IMR-90 (cell line): Measurements from ENCODE around the gene TMEM161A. TPM values are rescaled to one million over a fixed set of nuclear protein-coding genes. Genes with fewer than 3 reads are reported as not detected.

Source experiments
- ATAC-seq: fragments of 200-7000 bp; cut with Tn5 transposase; 2 replicates; pipeline ENCODE4 v1.9.1; 2020; ENCODE audit warnings: low read depth, mild to moderate bottlenecking, moderate library complexity
- BruUV-seq: library from RNA; stranded (reverse); fragments of 400-500 nt; replicated peaks from 2 replicates; lab custom pipeline; 2021; lab: Mats Ljungman, UMichigan
- CTCF ChIA-PET: fragments of 300-600 bp; formaldehyde crosslinking; extraction: SDS; loops from one replicate; lab custom pipeline; 2021; ENCODE audit warnings: antibody characterized with exemption; lab: Yijun Ruan, JAX
- POLR2A ChIA-PET: fragments of 300-600 bp; sonication (Branson Sonifier 250); formaldehyde crosslinking; loops from one replicate; lab custom pipeline; 2022; ENCODE audit warnings: antibody characterized with exemption; ENCODE audit not compliant: unreplicated experiment; lab: Charles Lee
- DNase-seq: peaks from one replicate; pipeline ENCODE4 v3.0.0; 2013
- H2AFZ ChIP-seq: replicated peaks from 2 replicates; pipeline ENCODE3; 2013; ENCODE audit warnings: low read length, mild to moderate bottlenecking; ENCODE audit not compliant: poor library complexity
- H2AK5ac ChIP-seq: 2 replicates; pipeline ENCODE4 v1.6.1; 2013; ENCODE audit warnings: low read depth, low read length, inconsistent platforms
- H2AK9ac ChIP-seq: replicated peaks from 2 replicates; pipeline ENCODE3; 2013; ENCODE audit warnings: mild to moderate bottlenecking, low read depth, low read length, moderate library complexity; ENCODE audit not compliant: poor library complexity
- H2BK120ac ChIP-seq: 2 replicates; pipeline ENCODE4 v1.6.1; 2013; ENCODE audit warnings: low read depth, low read length, inconsistent platforms
- H2BK15ac ChIP-seq: 3 replicates; pipeline ENCODE4 v1.6.1; 2013; ENCODE audit warnings: low read depth, low read length, inconsistent platforms
- H2BK20ac ChIP-seq: 2 replicates; pipeline ENCODE4 v1.6.1; 2013; ENCODE audit warnings: low read depth, mild to moderate bottlenecking, inconsistent platforms, low read length, moderate library complexity
- H2BK5ac ChIP-seq: 2 replicates; pipeline ENCODE4 v1.6.1; 2013; ENCODE audit warnings: mild to moderate bottlenecking, low read depth, low read length, inconsistent platforms; ENCODE audit not compliant: poor library complexity, severe bottlenecking
- H3K14ac ChIP-seq: replicated peaks from 2 replicates; pipeline ENCODE4 v1.6.1; 2013; ENCODE audit warnings: low read depth, low read length, inconsistent platforms
- H3K18ac ChIP-seq: 2 replicates; pipeline ENCODE4 v1.6.1; 2013; ENCODE audit warnings: low read depth, low read length, control low read depth
- H3K23ac ChIP-seq: 2 replicates; pipeline ENCODE4 v1.6.1; 2013; ENCODE audit warnings: low read depth, low read length, inconsistent platforms
- H3K27ac ChIP-seq: 2 replicates; pipeline ENCODE4 v1.5.1; 2013; ENCODE audit warnings: mild to moderate bottlenecking, control low read depth, low read length; ENCODE audit not compliant: insufficient read depth
- H3K27me3 ChIP-seq: 2 replicates; pipeline ENCODE4 v1.6.1; 2013; ENCODE audit warnings: low read length; ENCODE audit not compliant: control insufficient read depth, insufficient read depth
- H3K36me3 ChIP-seq: 2 replicates; pipeline ENCODE4 v1.6.1; 2013; ENCODE audit warnings: low read length, mixed read lengths; ENCODE audit not compliant: control insufficient read depth, insufficient read depth
- H3K4ac ChIP-seq: 2 replicates; pipeline ENCODE4 v1.6.1; 2013; ENCODE audit warnings: low read depth, low read length, inconsistent platforms
- H3K4me1 ChIP-seq: 2 replicates; pipeline ENCODE4 v1.6.1; 2013; ENCODE audit warnings: low read length, mixed read lengths; ENCODE audit not compliant: control insufficient read depth, insufficient read depth
- H3K4me2 ChIP-seq: 2 replicates; pipeline ENCODE4 v1.6.1; 2013; ENCODE audit warnings: low read depth, mild to moderate bottlenecking, control low read depth, low read length, moderate library complexity
- H3K4me3 ChIP-seq: 2 replicates; pipeline ENCODE4 v1.5.1; 2013; ENCODE audit warnings: low read depth, mild to moderate bottlenecking, control low read depth, low read length, moderate library complexity; ENCODE audit not compliant: insufficient read depth
- H3K56ac ChIP-seq: 2 replicates; pipeline ENCODE4 v1.6.1; 2013; ENCODE audit warnings: low read length, inconsistent platforms; ENCODE audit not compliant: insufficient read depth; ENCODE audit errors: extremely low read depth
- H3K79me1 ChIP-seq, 2 experiments: 2 replicates each; pipeline ENCODE4 v1.6.1; 2013; ENCODE audit warnings: low read length in 2 of 2, inconsistent platforms in 1 of 2, low read depth in 1 of 2
- H3K9ac ChIP-seq: 2 replicates; pipeline ENCODE4 v1.6.1; 2013; ENCODE audit warnings: low read depth, low read length, control low read depth
- H3K9me1 ChIP-seq: 2 replicates; pipeline ENCODE4 v1.6.1; 2013; ENCODE audit warnings: low read length, inconsistent platforms; ENCODE audit not compliant: insufficient read depth
- H3K9me3 ChIP-seq: 2 replicates; pipeline ENCODE4 v1.6.1; 2013; ENCODE audit warnings: low read length; ENCODE audit not compliant: control insufficient read depth, insufficient read depth
- H4K20me1 ChIP-seq: 2 replicates; pipeline ENCODE4 v1.6.1; 2013; ENCODE audit warnings: low read length, inconsistent platforms; ENCODE audit not compliant: insufficient read depth
- H4K5ac ChIP-seq: 2 replicates; pipeline ENCODE4 v1.6.1; 2013; ENCODE audit warnings: mild to moderate bottlenecking, low read depth, low read length, control low read depth
- H4K8ac ChIP-seq, 2 experiments: 2 replicates each; pipeline ENCODE4 v1.6.1; 2013; ENCODE audit warnings: low read depth in 2 of 2, low read length in 2 of 2, control low read depth in 1 of 2, inconsistent platforms in 1 of 2
- H4K91ac ChIP-seq: 2 replicates; pipeline ENCODE4 v1.6.1; 2013; ENCODE audit warnings: low read depth, low read length, inconsistent platforms; ENCODE audit not compliant: insufficient read depth
- BHLHE40 ChIP-seq: fragments of 150-350 bp; IDR thresholded peaks from 2 replicates; pipeline ENCODE4 v1.6.1; 2016; ENCODE audit warnings: mild to moderate bottlenecking, low read depth, low read length
- CEBPB ChIP-seq: IDR thresholded peaks from 2 replicates; pipeline ENCODE4 v1.6.1; 2012; ENCODE audit warnings: low read depth, low read length, improper control_type of control experiment
- CHD1 ChIP-seq: IDR thresholded peaks from 2 replicates; pipeline ENCODE4 v1.6.1; 2012; ENCODE audit warnings: low read depth, low read length, improper control_type of control experiment
- ELK1 ChIP-seq: fragments of 150-350 bp; IDR thresholded peaks from 2 replicates; pipeline ENCODE4 v1.6.1; 2016; ENCODE audit warnings: low read depth, mild to moderate bottlenecking, low read length, moderate library complexity, borderline replicate concordance
- MAFK ChIP-seq: IDR thresholded peaks from 2 replicates; pipeline ENCODE4 v1.6.1; 2012; ENCODE audit warnings: low read depth, low read length, improper control_type of control experiment
- MAZ ChIP-seq: IDR thresholded peaks from 2 replicates; pipeline ENCODE4 v1.6.1; 2012; ENCODE audit warnings: low read depth, mild to moderate bottlenecking, low read length, improper control_type of control experiment, moderate library complexity, borderline replicate concordance
- MXI1 ChIP-seq: IDR thresholded peaks from 2 replicates; pipeline ENCODE4 v1.6.1; 2012; ENCODE audit warnings: low read depth, mild to moderate bottlenecking, low read length, moderate library complexity, borderline replicate concordance
- NFE2L2 ChIP-seq: fragments of 150-350 bp; IDR thresholded peaks from 2 replicates; pipeline ENCODE4 v1.6.1; 2016; ENCODE audit warnings: low read depth, mild to moderate bottlenecking, low read length
- RAD21 ChIP-seq: IDR thresholded peaks from 2 replicates; pipeline ENCODE4 v1.6.1; 2012; ENCODE audit warnings: low read length, improper control_type of control experiment
- SMC3 ChIP-seq: fragments of 150-350 bp; IDR thresholded peaks from 2 replicates; pipeline ENCODE4 v1.6.1; 2016; ENCODE audit warnings: low read depth, mild to moderate bottlenecking, antibody characterized with exemption, low read length, moderate library complexity
- USF2 ChIP-seq: fragments of 150-350 bp; IDR thresholded peaks from 2 replicates; pipeline ENCODE4 v1.6.1; 2017; ENCODE audit warnings: mild to moderate bottlenecking, antibody characterized with exemption, low read length, low read depth
- WGBS, 2 experiments: methylation state at CpG; one replicate each; pipeline versions ENCODE4 v1.1.5 to v1.1.7; 2013; ENCODE audit warnings: missing lambda C conversion rate in 2 of 2; ENCODE audit not compliant: insufficient read length in 1 of 2; ENCODE audit errors: extremely low coverage in 2 of 2; 5-methylcytosine and 5-hydroxymethylcytosine counted together
- dilution Hi-C: fragments of 300-500 bp; cut with HindIII; formaldehyde crosslinking; loops from one replicate; pipeline ENCODE4 v1.14.3; 2018; ENCODE audit warnings: low sequenced_read_pairs; ENCODE audit not compliant: unreplicated experiment
- in situ Hi-C: fragments of 300-500 bp; cut with MboI; formaldehyde crosslinking; loops from 3 replicates; pipeline ENCODE4 v1.14.3; 2019; ENCODE audit warnings: low sequenced_read_pairs, inconsistent platforms, mixed read lengths
- intact Hi-C: fragments of 100-400 bp; cut with micrococcal nuclease; formaldehyde crosslinking; loops from 2 replicates; pipeline ENCODE4 v1.10.0; 2022
- polyA plus RNA-seq, 3 experiments: library from polyadenylated mRNA; depleted of rRNA; stranded (reverse); fragments of >200 nt; gene quantifications; 2 replicates each; pipeline ENCODE4 v1.2.3, GENCODE V29; 2012; ENCODE audit warnings: low replicate concordance in 1 of 3
- total RNA-seq: library from RNA; depleted of rRNA; stranded (reverse); fragments of >200 nt; gene quantifications from 2 replicates; pipeline ENCODE4 v1.2.3, GENCODE V29; 2012

TMEM161A gene
- total and polyA plus RNA-seq, 2 of the 4 experiments (the other 2 are of a cell fraction), result 11.1 to 34.8 TPM

- TF ChIP-seq ELK1 (no peak), NFE2L2 (no peak)
Observed at GRCh38 chr19:19096641-19097627, 41.3 kb downstream of the TMEM161A start (continued).

GRCh38 chr19:19095691-19096090, 42.6 kb downstream of the TMEM161A start:
- in situ Hi-C loops, result no loop called here
- intact Hi-C loops, result no loop called here
- Histone ChIP-seq H3K27me3 (no peaks in the 10 kb centered on the region), H4K8ac (no peak overlapping the region), H3K9me3 (no peaks in the 10 kb centered on the region), H3K27ac (no peak overlapping the region), H3K9ac (no peak overlapping the region), H3K4ac (no peak overlapping the region), H3K23ac (no peak overlapping the region), H3K79me1 (no peaks in the 10 kb centered on the region), H2BK20ac (no peak overlapping the region), H3K36me3 (peaks cover 6% of the 10 kb centered on the region), H3K4me2 (no peak overlapping the region), H3K14ac (no peak overlapping the region), H3K4me3 (no peak overlapping the region), H2AK5ac (no peak overlapping the region), H4K5ac (no peak overlapping the region), H2BK120ac (no peak overlapping the region), H2BK5ac (no peak overlapping the region), H4K91ac (no peak overlapping the region), H3K4me1 (no peaks in the 10 kb centered on the region), H4K20me1 (no peaks in the 10 kb centered on the region; the same call in 1 of the 2 replicates), H3K56ac (no peak overlapping the region), H3K9me1 (no peaks in the 10 kb centered on the region), H2AK9ac (peak overlapping the region; percentile 55), H2BK15ac (no peak overlapping the region), H3K18ac (no peak overlapping the region), H2AFZ (no peak overlapping the region)
- 77% methylated on average over 6 of the region's 11 CpGs; no CpG with 5 or more reads in 1 of the 2 experiments for WGBS, 2 experiments
- CTCF ChIA-PET, result no interaction called here
- no peak for DNase-seq
- no TSS peak for BruUV-seq
- ATAC-seq, result no peak
- dilution Hi-C loops, result no loop called here
- TF ChIP-seq BHLHE40, result no peak
- TF ChIP-seq USF2, result no peak
- no peak for TF ChIP-seq RAD21
- TF ChIP-seq CEBPB, result no peak
- no peak for TF ChIP-seq MAFK
- TF ChIP-seq CHD1, result no peak
- no peak for TF ChIP-seq MAZ
- TF ChIP-seq NFE2L2, result no peak
- TF ChIP-seq MXI1, result no peak
- no peak for TF ChIP-seq ELK1
- TF ChIP-seq SMC3, result no peak
- POLR2A ChIA-PET, result no interaction called here
